Measurements from ENCODE around the gene CARD19. TPM values are rescaled to one million over a fixed set of nuclear protein-coding genes. Genes with fewer than 3 reads are reported as not detected.

Gene CARD19
- total RNA-seq, 1 donor from 2014 or later: 13.2 TPM

DNA sequence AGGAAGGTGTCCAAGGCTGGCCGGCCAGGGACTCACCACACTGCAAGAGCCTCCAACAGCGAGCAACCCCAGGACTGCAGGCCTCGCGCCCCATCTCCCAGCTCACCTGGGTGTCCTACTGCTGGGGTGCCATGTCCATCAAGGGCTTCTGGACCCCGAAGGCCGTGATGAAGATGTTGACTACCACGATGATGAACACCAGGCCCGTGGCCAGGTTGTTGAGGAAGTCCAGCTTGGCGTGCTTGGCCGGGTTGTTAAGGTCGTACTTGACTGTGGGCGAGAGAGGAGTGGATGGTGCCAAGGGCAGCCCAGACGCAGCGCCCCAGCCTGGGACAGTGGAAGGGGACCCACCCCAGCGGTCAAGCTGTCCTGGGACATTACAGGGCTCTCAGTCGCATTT lies 28.8 kb downstream of the CARD19 start:
- Mint-ChIP-seq H3K4me3 (ENCODE audit: unreplicated experiment) (peak overlapping the region; percentile 9), H3K27ac (ENCODE audit: unreplicated experiment) (no peak overlapping the region), H3K27me3 (ENCODE audit: unreplicated experiment) (peaks cover 9% of the 10 kb centered on the region), H3K9me3 (ENCODE audit: unreplicated experiment) (no peaks in the 10 kb centered on the region), H3K4me1 (ENCODE audit: unreplicated experiment) (peaks cover 27% of the 10 kb centered on the region), H3K36me3 (ENCODE audit: low read depth, unreplicated experiment) (peaks cover 8% of the 10 kb centered on the region)
- no peak for DNase-seq (ENCODE audit: low spot score)
- TF ChIP-seq, protein P1, sequence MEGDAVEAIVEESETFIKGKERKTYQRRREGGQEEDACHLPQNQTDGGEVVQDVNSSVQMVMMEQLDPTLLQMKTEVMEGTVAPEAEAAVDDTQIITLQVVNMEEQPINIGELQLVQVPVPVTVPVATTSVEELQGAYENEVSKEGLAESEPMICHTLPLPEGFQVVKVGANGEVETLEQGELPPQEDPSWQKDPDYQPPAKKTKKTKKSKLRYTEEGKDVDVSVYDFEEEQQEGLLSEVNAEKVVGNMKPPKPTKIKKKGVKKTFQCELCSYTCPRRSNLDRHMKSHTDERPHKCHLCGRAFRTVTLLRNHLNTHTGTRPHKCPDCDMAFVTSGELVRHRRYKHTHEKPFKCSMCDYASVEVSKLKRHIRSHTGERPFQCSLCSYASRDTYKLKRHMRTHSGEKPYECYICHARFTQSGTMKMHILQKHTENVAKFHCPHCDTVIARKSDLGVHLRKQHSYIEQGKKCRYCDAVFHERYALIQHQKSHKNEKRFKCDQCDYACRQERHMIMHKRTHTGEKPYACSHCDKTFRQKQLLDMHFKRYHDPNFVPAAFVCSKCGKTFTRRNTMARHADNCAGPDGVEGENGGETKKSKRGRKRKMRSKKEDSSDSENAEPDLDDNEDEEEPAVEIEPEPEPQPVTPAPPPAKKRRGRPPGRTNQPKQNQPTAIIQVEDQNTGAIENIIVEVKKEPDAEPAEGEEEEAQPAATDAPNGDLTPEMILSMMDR (IDR thresholded peaks at IDR 0.05; ENCODE audit: unreplicated experiment): no peak

DNA sequence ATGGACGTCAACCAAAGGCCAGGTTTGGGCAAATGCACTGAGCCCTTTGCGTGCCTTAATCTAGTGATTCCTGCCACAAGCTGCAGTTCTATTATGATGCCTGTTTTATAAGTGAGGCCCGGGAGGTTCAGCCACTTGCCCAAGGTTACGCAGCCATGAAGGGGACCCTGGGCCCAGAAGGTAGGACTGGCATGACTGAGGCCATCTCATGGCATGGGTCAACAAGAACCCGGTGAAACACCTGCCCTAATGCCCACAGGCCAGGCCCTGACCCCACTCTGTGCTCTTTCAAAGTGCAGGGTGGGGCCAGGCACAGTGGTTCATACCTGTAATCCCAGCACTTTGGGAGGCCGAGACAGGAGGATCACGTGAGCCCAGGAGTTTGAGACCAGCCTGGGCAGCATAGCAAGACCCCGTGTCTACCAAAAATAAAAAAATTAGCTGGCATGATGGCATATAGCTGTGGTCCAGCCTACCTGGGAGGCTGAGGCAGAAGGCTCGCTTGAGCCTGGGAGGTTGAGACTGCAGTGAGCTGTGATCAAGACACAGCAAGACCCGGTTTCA lies 29.4 kb downstream of the CARD19 start:
- Mint-ChIP-seq H3K27ac (ENCODE audit: unreplicated experiment) (no peak overlapping the region), H3K9me3 (ENCODE audit: unreplicated experiment) (no peaks in the 10 kb centered on the region)

DNA sequence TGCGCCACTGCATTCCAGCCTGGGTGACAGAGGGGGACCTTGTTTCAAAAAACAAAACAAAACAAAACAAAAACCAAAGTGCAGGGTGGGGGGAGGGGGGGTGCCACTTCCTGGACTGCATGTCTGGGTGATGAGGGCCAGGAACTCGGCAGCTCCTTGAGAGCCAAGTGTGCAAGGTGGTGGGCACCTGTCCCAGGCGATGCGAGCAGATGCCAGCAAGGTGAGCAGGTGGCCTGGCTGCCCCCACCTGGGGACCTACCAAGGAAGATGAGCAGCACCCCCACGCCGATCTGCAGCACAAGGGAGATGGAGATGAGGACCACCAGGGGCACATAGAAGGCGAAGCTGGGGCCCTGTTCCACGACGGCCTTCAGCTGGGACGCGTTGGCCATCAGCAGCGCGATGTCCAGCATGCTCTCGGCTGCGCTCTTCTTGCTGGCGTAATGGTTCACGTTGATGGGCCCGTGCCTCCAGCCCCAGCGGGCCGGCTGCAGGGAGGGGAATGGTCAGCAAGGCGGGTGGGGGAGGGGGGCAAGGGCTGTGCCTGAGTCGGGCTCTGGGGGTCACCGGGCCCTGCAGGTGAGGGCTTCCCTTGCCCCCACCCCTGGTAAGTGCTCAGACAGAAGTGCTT lies 30.2 kb downstream of the CARD19 start:
- Mint-ChIP-seq H3K4me3 (ENCODE audit: unreplicated experiment) (no peak overlapping the region), H3K9me3 (ENCODE audit: unreplicated experiment) (no peaks in the 10 kb centered on the region), H3K4me1 (ENCODE audit: unreplicated experiment) (peaks cover 37% of the 10 kb centered on the region), H3K27ac (ENCODE audit: unreplicated experiment) (no peak overlapping the region), H3K27me3 (ENCODE audit: unreplicated experiment) (peaks cover 9% of the 10 kb centered on the region), H3K36me3 (ENCODE audit: low read depth, unreplicated experiment) (peaks cover 8% of the 10 kb centered on the region)
- TF ChIP-seq, protein P1 (IDR thresholded peaks at IDR 0.05; ENCODE audit: unreplicated experiment): no peak
- no peak for DNase-seq (ENCODE audit: low spot score)

More for the DNA sequence above, 29.4 kb downstream of the CARD19 start:
- H3K36me3 Mint-ChIP-seq (ENCODE audit: low read depth, unreplicated experiment): peaks cover 8% of the 10 kb centered on the region
- no peak overlapping the region for H3K4me3 Mint-ChIP-seq (ENCODE audit: unreplicated experiment)
- peaks cover 28% of the 10 kb centered on the region for H3K4me1 Mint-ChIP-seq (ENCODE audit: unreplicated experiment)
- DNase-seq (ENCODE audit: low spot score): no peak
- peaks cover 9% of the 10 kb centered on the region for H3K27me3 Mint-ChIP-seq (ENCODE audit: unreplicated experiment)
- TF ChIP-seq, protein P1 (IDR thresholded peaks at IDR 0.05; ENCODE audit: unreplicated experiment): no peak

DNA sequence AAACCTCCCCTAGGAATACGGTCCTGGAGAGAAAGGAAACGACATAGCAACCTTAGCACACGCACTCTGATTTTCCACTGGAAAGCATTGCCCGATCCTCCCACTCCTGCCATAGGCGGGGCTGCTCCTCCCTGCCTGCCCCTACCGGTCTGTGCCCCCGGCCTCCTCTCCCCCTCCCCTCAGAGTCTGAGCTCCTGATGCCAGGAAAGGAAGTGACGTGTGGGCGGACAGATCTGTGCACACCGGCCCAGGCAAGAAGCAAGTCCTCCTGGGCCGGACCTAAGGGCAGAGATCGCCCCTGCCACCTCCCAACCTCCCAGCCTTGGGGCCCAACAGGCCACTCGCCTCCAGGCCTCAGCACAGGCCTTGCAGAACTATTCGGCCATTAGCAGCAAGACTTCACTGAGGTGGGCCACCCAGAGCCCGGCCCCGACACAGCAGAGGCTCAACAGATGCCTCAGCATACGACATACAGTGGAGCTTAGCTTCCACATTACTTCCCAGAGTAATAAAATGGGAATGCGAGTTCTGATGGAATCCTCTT lies 30.9 kb downstream of the CARD19 start:
- Mint-ChIP-seq H3K4me3 (ENCODE audit: unreplicated experiment) (no peak overlapping the region), H3K36me3 (ENCODE audit: low read depth, unreplicated experiment) (peaks cover 8% of the 10 kb centered on the region), H3K27me3 (ENCODE audit: unreplicated experiment) (peaks cover 10% of the 10 kb centered on the region), H3K4me1 (ENCODE audit: unreplicated experiment) (peaks cover 43% of the 10 kb centered on the region), H3K27ac (ENCODE audit: unreplicated experiment) (peak overlapping the region; percentile 70), H3K9me3 (ENCODE audit: unreplicated experiment) (no peaks in the 10 kb centered on the region)
- TF ChIP-seq, protein P1 (IDR thresholded peaks at IDR 0.05; ENCODE audit: unreplicated experiment): no peak
- DNase-seq (ENCODE audit: low spot score): no peak

DNA sequence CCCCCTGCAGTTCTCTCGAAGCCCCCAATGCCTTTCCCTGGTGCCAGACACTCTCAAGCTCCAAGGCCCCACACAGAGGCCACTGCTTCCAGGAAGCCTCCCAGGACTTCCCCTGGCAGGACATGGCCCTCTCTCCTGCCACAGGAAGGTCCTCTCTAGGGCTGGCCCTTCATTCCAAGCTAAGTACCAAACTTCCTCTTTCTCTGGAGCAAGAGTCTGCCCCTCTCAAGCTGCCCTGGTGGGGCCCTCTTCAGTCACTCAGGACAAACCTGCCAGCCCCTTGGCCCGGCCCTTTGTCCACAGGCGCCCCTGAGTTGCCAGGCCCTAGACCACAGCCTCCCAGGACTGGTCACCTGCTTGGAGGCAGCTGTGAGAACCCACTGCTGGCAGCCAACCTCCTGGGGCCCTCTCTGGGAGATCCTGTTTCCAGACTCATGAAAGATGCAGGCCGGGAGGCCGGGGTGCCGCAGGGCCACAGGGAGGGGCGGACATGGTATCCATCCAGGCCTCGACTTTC lies 31.4 kb downstream of the CARD19 start:
- Mint-ChIP-seq H3K9me3 (ENCODE audit: unreplicated experiment) (no peaks in the 10 kb centered on the region), H3K4me3 (ENCODE audit: unreplicated experiment) (no peak overlapping the region), H3K4me1 (ENCODE audit: unreplicated experiment) (peaks cover 44% of the 10 kb centered on the region), H3K36me3 (ENCODE audit: low read depth, unreplicated experiment) (peaks cover 8% of the 10 kb centered on the region), H3K27ac (ENCODE audit: unreplicated experiment) (peak overlapping the region; percentile 70), H3K27me3 (ENCODE audit: unreplicated experiment) (peaks cover 11% of the 10 kb centered on the region)
- TF ChIP-seq, protein P1 (IDR thresholded peaks at IDR 0.05; ENCODE audit: unreplicated experiment): no peak
- no peak for DNase-seq (ENCODE audit: low spot score)

Measured in endothelial cell (in vitro differentiated cells).